ENCODE measurements around the gene ELF5. TPM values are rescaled to one million over a fixed set of nuclear protein-coding genes. Genes with fewer than 3 reads are reported as not detected.

Gene ELF5
- total RNA-seq, 1 experiment from 2014 or later = not detected

GRCh38 chr11:34558673-34559072 lies 45.1 kb upstream of the ELF5 start:
- peak overlapping the region; percentile 2 for H3K27ac Mint-ChIP-seq (ENCODE audit: low read depth, unreplicated experiment)
- no peaks in the 10 kb centered on the region for H3K27me3 Mint-ChIP-seq (ENCODE audit: insufficient read depth, unreplicated experiment)
- ChIA-PET CTCF (interaction anchor here (0.6 to 2.0 kb wide), 3 partner anchors 12 to 408 kb away, joined by 3 to 4 read pairs (median 4); no protein-coding TSS in a partner anchor), POLR2A (interaction anchor here (1.7 kb wide), 1 partner anchor 358 kb away, joined by 4 read pairs; no protein-coding TSS in a partner anchor)
- no peaks in the 10 kb centered on the region for H3K9me3 Mint-ChIP-seq (ENCODE audit: unreplicated experiment)
- DNase-seq (ENCODE audit: unreplicated experiment) = peak; percentile 25
- intact Hi-C loops (cut with micrococcal nuclease) = no loop called here
- no peak for TF ChIP-seq CTCF (IDR thresholded peaks at IDR 0.05; ENCODE audit: unreplicated experiment)
- H3K4me3 Mint-ChIP-seq (ENCODE audit: unreplicated experiment) = no peak overlapping the region
- no peaks in the 10 kb centered on the region for H3K36me3 Mint-ChIP-seq (ENCODE audit: insufficient read depth, unreplicated experiment)
- no TSS peak for BruUV-seq (replicated peaks)
- peaks cover 11% of the 10 kb centered on the region for H3K4me1 Mint-ChIP-seq (ENCODE audit: insufficient read depth, unreplicated experiment)

GRCh38 chr11:34558211-34558610 lies 44.6 kb upstream of the ELF5 start:
- ChIA-PET POLR2A (interaction anchor here (1.0 to 1.7 kb wide), 2 partner anchors 23 to 359 kb away, joined by 3 to 4 read pairs; no protein-coding TSS in a partner anchor), CTCF (interaction anchor here (0.7 to 2.0 kb wide), 5 partner anchors 8 to 343 kb away, joined by 3 to 5 read pairs (median 4); partner anchors contain the start of gene ELF5)
- Mint-ChIP-seq H3K4me3 (ENCODE audit: unreplicated experiment) (no peak overlapping the region), H3K27me3 (ENCODE audit: insufficient read depth, unreplicated experiment) (no peaks in the 10 kb centered on the region), H3K4me1 (ENCODE audit: insufficient read depth, unreplicated experiment) (peaks cover 11% of the 10 kb centered on the region), H3K9me3 (ENCODE audit: unreplicated experiment) (no peaks in the 10 kb centered on the region), H3K27ac (ENCODE audit: low read depth, unreplicated experiment) (peak overlapping the region; percentile 2), H3K36me3 (ENCODE audit: insufficient read depth, unreplicated experiment) (no peaks in the 10 kb centered on the region)
- intact Hi-C loops (cut with micrococcal nuclease) = no loop called here
- no TSS peak for BruUV-seq (replicated peaks)
- peak; percentile 55 for DNase-seq (ENCODE audit: unreplicated experiment)
- no peak for TF ChIP-seq CTCF (IDR thresholded peaks at IDR 0.05; ENCODE audit: unreplicated experiment)

- Mint-ChIP-seq H3K27me3 (ENCODE audit: insufficient read depth, unreplicated experiment) (no peaks in the 10 kb centered on the region), H3K4me3 (ENCODE audit: unreplicated experiment) (no peak overlapping the region), H3K27ac (ENCODE audit: low read depth, unreplicated experiment) (no peak overlapping the region), H3K36me3 (ENCODE audit: insufficient read depth, unreplicated experiment) (no peaks in the 10 kb centered on the region), H3K9me3 (ENCODE audit: unreplicated experiment) (no peaks in the 10 kb centered on the region), H3K4me1 (ENCODE audit: insufficient read depth, unreplicated experiment) (no peaks in the 10 kb centered on the region)
- CTCF ChIA-PET = no interaction called here
- POLR2A ChIA-PET = no interaction called here
- DNase-seq (ENCODE audit: unreplicated experiment) = no peak
- intact Hi-C loops (cut with micrococcal nuclease) = no loop called here
- no TSS peak for BruUV-seq (replicated peaks)
- no peak for TF ChIP-seq CTCF (IDR thresholded peaks at IDR 0.05; ENCODE audit: unreplicated experiment)
Observed at GRCh38 chr11:34552270-34552669, 38.7 kb upstream of the ELF5 start.

GRCh38 chr11:34549271-34549670 lies 35.7 kb upstream of the ELF5 start:
- CTCF ChIA-PET = no interaction called here

More at GRCh38 chr11:34549271-34549670, 35.7 kb upstream of the ELF5 start:
- Mint-ChIP-seq H3K4me3 (ENCODE audit: unreplicated experiment) (no peak overlapping the region), H3K27ac (ENCODE audit: low read depth, unreplicated experiment) (no peak overlapping the region), H3K4me1 (ENCODE audit: insufficient read depth, unreplicated experiment) (no peaks in the 10 kb centered on the region), H3K9me3 (ENCODE audit: unreplicated experiment) (no peaks in the 10 kb centered on the region), H3K27me3 (ENCODE audit: insufficient read depth, unreplicated experiment) (peaks cover 13% of the 10 kb centered on the region), H3K36me3 (ENCODE audit: insufficient read depth, unreplicated experiment) (no peaks in the 10 kb centered on the region)
- intact Hi-C loops (cut with micrococcal nuclease) = no loop called here
- no peak for TF ChIP-seq CTCF (IDR thresholded peaks at IDR 0.05; ENCODE audit: unreplicated experiment)
- POLR2A ChIA-PET = no interaction called here
- BruUV-seq (replicated peaks) = no TSS peak
- DNase-seq (ENCODE audit: unreplicated experiment) = no peak
